Mesenchymal stem cell (in vitro differentiated cells and primary cell): ENCODE measurements around the gene INSYN2B.

Experiments
- DNase-seq: peaks from one replicate; pipeline ENCODE4 v3.0.0-alpha.2; 2013
- H2AFZ ChIP-seq: one replicate; pipeline ENCODE4 v1.6.1; 2013; ENCODE audit warnings: low read depth, mild to moderate bottlenecking, control low read depth, inconsistent platforms, low read length, moderate library complexity
- H2AK5ac ChIP-seq: 2 replicates; pipeline ENCODE4 v1.6.1; 2013; ENCODE audit warnings: low read length, moderate library complexity, mild to moderate bottlenecking, inconsistent platforms; ENCODE audit not compliant: severe bottlenecking
- H2BK120ac ChIP-seq: one replicate; pipeline ENCODE4 v1.6.1; 2013; ENCODE audit warnings: low read depth, mild to moderate bottlenecking, inconsistent platforms, low read length, moderate library complexity
- H2BK12ac ChIP-seq, 2 experiments: one replicate each; pipeline ENCODE4 v1.6.1; 2013; ENCODE audit warnings: inconsistent platforms in 2 of 2, low read length in 2 of 2, mild to moderate bottlenecking in 2 of 2, moderate library complexity in 2 of 2, control low read depth in 1 of 2
- H2BK15ac ChIP-seq: one replicate; pipeline ENCODE4 v1.6.1; 2013; ENCODE audit warnings: mild to moderate bottlenecking, low read depth, inconsistent platforms; ENCODE audit not compliant: poor library complexity, severe bottlenecking
- H2BK5ac ChIP-seq: 2 replicates; pipeline ENCODE4 v1.6.1; 2013; ENCODE audit warnings: low read depth, mild to moderate bottlenecking, low read length, control low read depth, inconsistent platforms; ENCODE audit not compliant: poor library complexity, severe bottlenecking
- H3K14ac ChIP-seq, 2 experiments: one replicate each; pipeline ENCODE4 v1.6.1; 2013; ENCODE audit warnings: inconsistent platforms in 2 of 2, low read length in 2 of 2, control low read depth in 1 of 2, mild to moderate bottlenecking in 1 of 2, moderate library complexity in 1 of 2
- H3K18ac ChIP-seq, 2 experiments: one replicate each; pipeline ENCODE4 v1.6.1; 2013; ENCODE audit warnings: inconsistent platforms in 2 of 2, low read length in 2 of 2, control low read depth in 1 of 2, low read depth in 1 of 2, mild to moderate bottlenecking in 1 of 2
- H3K23ac ChIP-seq, 2 experiments: one replicate each; pipeline ENCODE4 v1.6.1; 2013; ENCODE audit warnings: inconsistent platforms in 2 of 2, low read length in 2 of 2, mild to moderate bottlenecking in 2 of 2, moderate library complexity in 2 of 2, control low read depth in 1 of 2
- H3K27ac ChIP-seq: 2 replicates; pipeline ENCODE4 v1.5.1; 2013; ENCODE audit warnings: mild to moderate bottlenecking, moderate library complexity, low read length, control low read depth, inconsistent platforms; ENCODE audit not compliant: poor library complexity, severe bottlenecking
- H3K27me3 ChIP-seq, 2 experiments: 2 replicates each; pipeline versions ENCODE4 v1.6.1 to v1.7.0; 2013; ENCODE audit warnings: low read length in 2 of 2, mild to moderate bottlenecking in 2 of 2, moderate library complexity in 2 of 2, control low read depth in 1 of 2, inconsistent platforms in 1 of 2; ENCODE audit not compliant: control insufficient read depth in 1 of 2, insufficient read depth in 1 of 2
- H3K36me3 ChIP-seq, 2 experiments: 2 replicates each; pipeline versions ENCODE4 v1.6.1 to v1.7.0; 2013; ENCODE audit warnings: low read length in 2 of 2, control low read depth in 1 of 2, inconsistent platforms in 1 of 2, low read depth in 1 of 2, mild to moderate bottlenecking in 1 of 2; ENCODE audit not compliant: insufficient read depth in 2 of 2, control insufficient read depth in 1 of 2
- H3K4ac ChIP-seq, 2 experiments: one replicate each; pipeline ENCODE4 v1.6.1; 2013; ENCODE audit warnings: inconsistent platforms in 2 of 2, low read length in 2 of 2, mild to moderate bottlenecking in 2 of 2, moderate library complexity in 2 of 2, control low read depth in 1 of 2, low read depth in 1 of 2
- H3K4me1 ChIP-seq: 2 replicates; pipeline ENCODE4 v1.6.1; 2013; ENCODE audit warnings: low read depth, low read length, control low read depth; ENCODE audit not compliant: control insufficient read depth, insufficient read depth
- H3K4me2 ChIP-seq: 2 replicates; pipeline ENCODE4 v1.6.1; 2013; ENCODE audit warnings: low read length, mild to moderate bottlenecking, inconsistent platforms; ENCODE audit not compliant: poor library complexity, severe bottlenecking
- H3K4me3 ChIP-seq, 2 experiments: 2 replicates each; pipeline versions ENCODE4 v1.5.1 to v1.7.0; 2013; ENCODE audit warnings: low read length in 2 of 2, mild to moderate bottlenecking in 2 of 2, control low read depth in 1 of 2, low read depth in 1 of 2; ENCODE audit not compliant: insufficient read depth in 1 of 2
- H3K79me1 ChIP-seq: replicated peaks from 2 replicates; pipeline ENCODE4 v1.6.1; 2013; ENCODE audit warnings: mild to moderate bottlenecking, control low read depth, low read length, inconsistent platforms; ENCODE audit not compliant: poor library complexity, severe bottlenecking
- H3K9ac ChIP-seq: 2 replicates; pipeline ENCODE4 v1.7.0; 2013; ENCODE audit warnings: mild to moderate bottlenecking, low read length, moderate library complexity
- H3K9me3 ChIP-seq: 2 replicates; pipeline ENCODE4 v1.7.0; 2013; ENCODE audit warnings: mild to moderate bottlenecking, low read length; ENCODE audit not compliant: control insufficient read depth
- H4K8ac ChIP-seq: one replicate; pipeline ENCODE4 v1.6.1; 2013; ENCODE audit warnings: inconsistent platforms, mild to moderate bottlenecking, low read length, moderate library complexity
- H4K91ac ChIP-seq: one replicate; pipeline ENCODE4 v1.6.1; 2013; ENCODE audit warnings: mild to moderate bottlenecking, low read length, inconsistent platforms
- WGBS: methylation state at CpG from one replicate; pipeline ENCODE4 v1.1.7; 2013; ENCODE audit warnings: mixed read lengths; 5-methylcytosine and 5-hydroxymethylcytosine counted together

Gene INSYN2B

DNA sequence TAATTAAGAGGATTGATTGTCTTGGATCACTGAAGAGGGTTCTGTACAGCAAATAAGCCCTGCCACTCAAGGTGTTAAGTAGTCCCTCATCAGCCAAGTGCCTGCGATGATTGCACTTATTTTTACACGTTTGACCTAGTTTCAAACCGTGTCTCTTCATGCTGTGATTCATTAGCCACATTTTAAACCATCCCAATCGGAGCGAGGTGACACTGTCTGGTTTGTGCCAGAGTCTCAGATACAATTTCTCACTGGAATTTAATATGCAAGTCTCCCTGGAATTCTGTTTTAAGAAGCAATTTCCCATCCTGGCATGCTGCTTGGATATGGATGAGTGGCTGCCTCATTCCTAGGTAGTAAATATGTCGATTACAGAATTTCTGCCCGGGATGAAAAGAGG lies 1.6 kb downstream of the INSYN2B start:
- H3K27ac ChIP-seq: no peak overlapping the region
- no peaks in the 10 kb centered on the region for H3K27me3 ChIP-seq
- H2BK120ac ChIP-seq: peak overlapping the region; percentile 35

DNA sequence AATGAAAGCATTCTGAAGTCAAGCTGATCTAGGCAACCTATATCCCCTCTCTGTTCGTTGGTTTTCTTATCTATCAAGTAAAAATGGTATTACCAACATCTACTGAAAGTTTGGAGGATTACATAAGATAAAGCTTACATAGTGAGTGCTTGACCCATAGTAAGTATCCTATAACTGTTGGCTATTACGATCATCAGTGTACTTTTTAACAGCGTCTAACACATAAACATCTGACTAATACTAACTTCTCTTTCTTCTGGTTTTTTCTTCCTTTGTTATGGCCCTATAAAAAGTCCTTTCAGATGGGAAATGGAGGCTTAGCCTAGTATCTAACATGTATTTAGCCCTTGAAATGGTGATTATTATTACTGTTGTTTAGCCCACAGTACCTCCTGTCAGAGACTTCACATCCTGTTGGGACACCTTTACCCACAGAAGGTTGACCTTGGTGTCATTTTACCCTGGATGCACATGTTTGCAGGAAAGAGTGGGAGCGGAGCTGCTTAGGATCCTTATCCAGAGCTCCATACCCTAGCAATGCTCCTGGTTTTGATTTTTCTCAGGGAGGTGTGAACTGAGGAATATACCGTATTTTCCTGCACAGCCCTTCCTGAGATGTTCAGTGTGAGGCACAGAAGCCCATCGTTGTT lies 6.0 kb downstream of the INSYN2B start:
- Histone ChIP-seq H3K4me2 (no peak overlapping the region), H2AK5ac (no peak overlapping the region)

More for the DNA sequence above, 1.6 kb downstream of the INSYN2B start:
- Histone ChIP-seq H4K8ac (peak overlapping the region; percentile 32), H3K4me1 (peaks cover 9% of the 10 kb centered on the region), H3K79me1 (peaks cover 12% of the 10 kb centered on the region), H3K4me2 (peak overlapping the region; percentile 47), H2BK5ac (no peak overlapping the region), H3K18ac (peak overlapping the region in 1 of 2 experiments; percentile 37), H3K9me3 (no peaks in the 10 kb centered on the region), H3K14ac (no peak overlapping the region), H4K91ac (peak overlapping the region; percentile 21), H2AFZ (no peak overlapping the region), H3K4me3 (peak overlapping the region in 1 of 2 experiments; percentile 85), H2AK5ac (no peak overlapping the region), H2BK15ac (no peak overlapping the region), H3K9ac (peak overlapping the region; percentile 93), H3K36me3 (no peaks in the 10 kb centered on the region), H3K4ac (peak overlapping the region in 1 of 2 experiments; percentile 24), H3K23ac (no peak overlapping the region), H2BK12ac (peak overlapping the region; percentile 37 to 75)
- no peak for DNase-seq
- WGBS: 25% methylated on average over 7 of the region's 7 CpGs

DNA sequence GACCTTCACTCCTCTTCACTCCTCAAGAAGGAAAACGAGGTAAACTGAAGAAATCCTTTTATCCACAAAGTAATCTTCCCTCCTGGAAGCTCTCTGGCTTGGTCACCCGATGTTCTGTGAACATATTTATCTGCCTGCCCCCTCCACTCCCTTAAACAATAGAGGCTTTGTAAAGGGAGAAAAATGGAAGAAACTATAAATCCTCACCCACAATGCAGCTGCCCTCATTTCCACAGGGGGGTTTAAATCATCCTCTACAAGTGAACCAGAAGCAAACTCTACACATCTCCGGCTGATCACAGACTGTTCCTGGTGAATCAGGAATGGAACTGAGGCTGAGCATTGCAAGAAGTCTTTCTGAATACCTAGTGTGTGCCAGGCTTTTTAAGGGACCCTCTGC lies 7.2 kb downstream of the INSYN2B start:
- Histone ChIP-seq H3K4me2 (no peak overlapping the region), H2AK5ac (peak overlapping the region; percentile 31), H2BK15ac (no peak overlapping the region), H3K4me1 (peaks cover 11% of the 10 kb centered on the region), H3K27ac (no peak overlapping the region), H3K4ac (peak overlapping the region in 1 of 2 experiments; percentile 64), H2BK5ac (no peak overlapping the region), H2BK12ac (peak overlapping the region in 1 of 2 experiments; percentile 39), H3K79me1 (peaks cover 25% of the 10 kb centered on the region), H3K9ac (no peak overlapping the region), H3K4me3 (no peak overlapping the region), H3K14ac (no peak overlapping the region), H3K27me3 (no peaks in the 10 kb centered on the region), H3K18ac (no peak overlapping the region), H2BK120ac (no peak overlapping the region), H3K9me3 (no peaks in the 10 kb centered on the region), H3K36me3 (peaks cover 0 to 3% of the 10 kb centered on the region in 2 experiments), H4K8ac (no peak overlapping the region), H2AFZ (no peak overlapping the region), H3K23ac (no peak overlapping the region), H4K91ac (no peak overlapping the region)
- WGBS: 80% methylated on average over 1 of the region's 3 CpGs
- no peak for DNase-seq

More for the DNA sequence above, 6.0 kb downstream of the INSYN2B start:
- Histone ChIP-seq H3K27ac (no peak overlapping the region), H3K9ac (no peak overlapping the region), H4K91ac (no peak overlapping the region), H3K14ac (no peak overlapping the region), H2BK12ac (peak overlapping the region; percentile 29 to 45), H2AFZ (no peak overlapping the region), H3K18ac (peak overlapping the region in 1 of 2 experiments; percentile 74), H3K4me3 (no peak overlapping the region), H3K36me3 (peaks cover 0 to 3% of the 10 kb centered on the region in 2 experiments), H3K79me1 (peaks cover 25% of the 10 kb centered on the region), H2BK5ac (no peak overlapping the region), H3K4ac (peak overlapping the region in 1 of 2 experiments; percentile 63), H3K27me3 (no peaks in the 10 kb centered on the region), H2BK15ac (no peak overlapping the region), H3K4me1 (peaks cover 13% of the 10 kb centered on the region), H3K23ac (no peak overlapping the region), H4K8ac (no peak overlapping the region), H3K9me3 (no peaks in the 10 kb centered on the region), H2BK120ac (peak overlapping the region; percentile 71)
- DNase-seq: peak; percentile 57
- 90% methylated on average over 1 of the region's 6 CpGs for WGBS

DNA sequence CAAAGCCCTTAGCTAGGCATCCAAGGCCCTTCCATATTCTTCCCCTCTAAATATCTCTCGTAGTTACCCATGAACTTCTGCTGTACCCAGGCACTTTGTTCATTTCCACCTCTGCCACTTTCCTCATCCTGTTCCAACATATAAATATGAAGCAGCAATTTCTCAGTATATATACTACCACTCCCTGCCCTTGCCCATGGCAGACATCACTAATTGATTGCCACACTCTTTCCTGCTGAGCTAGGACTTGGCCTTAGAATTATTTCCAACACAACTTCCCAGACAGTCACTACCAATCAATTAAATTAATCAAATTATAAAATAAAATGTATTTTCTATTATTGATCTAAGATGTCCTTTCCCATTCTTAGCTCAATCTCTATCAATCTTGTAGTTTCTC lies 8.5 kb downstream of the INSYN2B start:
- Histone ChIP-seq H3K9me3 (no peaks in the 10 kb centered on the region), H3K79me1 (peaks cover 27% of the 10 kb centered on the region), H2BK5ac (no peak overlapping the region), H4K91ac (peak overlapping the region; percentile 60), H3K23ac (peak overlapping the region in 1 of 2 experiments; percentile 83), H2BK15ac (no peak overlapping the region), H3K4ac (peak overlapping the region; percentile 73 to 82), H3K27me3 (no peaks in the 10 kb centered on the region), H3K4me2 (no peak overlapping the region), H3K9ac (peak overlapping the region; percentile 74), H3K14ac (no peak overlapping the region), H3K4me1 (peaks cover 9% of the 10 kb centered on the region), H2BK120ac (peak overlapping the region; percentile 80), H2AK5ac (peak overlapping the region; percentile 89), H4K8ac (peak overlapping the region; percentile 27), H2BK12ac (peak overlapping the region; percentile 51 to 88), H3K27ac (peak overlapping the region; percentile 72), H3K36me3 (peaks cover 0 to 3% of the 10 kb centered on the region in 2 experiments), H2AFZ (no peak overlapping the region), H3K18ac (peak overlapping the region; percentile 16 to 77), H3K4me3 (peak overlapping the region in 1 of 2 experiments; percentile 12)
- no peak for DNase-seq
- 96% methylated on average over 1 of the region's 1 CpG for WGBS
